ENCODE data around the gene DARS1. TPM values are rescaled to one million over a fixed set of nuclear protein-coding genes. Genes with fewer than 3 reads are reported as not detected.
A peak's percentile ranks its signal among the peaks of the same experiment; 100 is the strongest.

The DARS1 gene
- total and polyA plus RNA-seq, 2 donors (not counting 1 experiment from before 2014, with no cell fraction given): 36.7 to 88.3 TPM

DNA sequence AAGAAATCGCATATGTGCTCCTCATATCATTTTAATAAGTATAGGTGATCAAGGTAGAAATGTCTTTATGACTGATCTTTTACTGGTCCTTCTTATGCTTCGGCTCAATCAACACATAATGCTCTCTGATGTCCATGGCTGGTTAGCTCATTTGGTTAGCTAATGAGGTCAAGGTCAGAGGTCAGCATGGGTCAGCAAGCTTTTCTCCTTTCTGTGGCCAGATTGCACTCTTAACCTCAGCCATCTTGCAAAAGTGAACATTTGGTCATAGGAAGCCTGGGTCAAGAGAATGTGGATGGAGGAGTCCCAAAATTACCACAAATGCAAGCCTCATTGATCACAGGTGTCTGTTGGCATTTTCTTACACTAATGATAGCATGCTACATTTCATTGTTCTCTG is 35.4 kb upstream of the DARS1 start:
- no peaks in the 10 kb centered on the region for H4K20me1 ChIP-seq (ENCODE audit: control insufficient read depth, insufficient read depth, low read length, poor library complexity, severe bottlenecking)
- intact Hi-C loops (cut with micrococcal nuclease): no loop called here
- peak overlapping the region; percentile 56 for H3K27ac Mint-ChIP-seq
- no peak overlapping the region for H3K4me3 ChIP-seq (ENCODE audit: control extremely low read depth in 1 of 5, extremely low read depth in 1 of 5, insufficient read depth in 1 of 5, low read depth in 2 of 5, low read length in 4 of 5)
- no peak for ATAC-seq (ENCODE audit: low read depth)
- no peaks in the 10 kb centered on the region for H3K36me3 ChIP-seq (replicated peaks in 1 of 2; ENCODE audit: control extremely low read depth in 1 of 2, control insufficient read depth in 1 of 2, extremely low read depth in 1 of 2, insufficient read depth in 2 of 2, low read length in 1 of 2)
- CTCF ChIA-PET: interaction anchor here (1.5 kb wide), 1 partner anchor 23 kb away, joined by 4 read pairs; no protein-coding TSS in a partner anchor
- no peaks in the 10 kb centered on the region for H3K27me3 Mint-ChIP-seq
- POLR2A ChIA-PET: no interaction called here
- TF ChIP-seq EZH2 (IDR thresholded peaks at IDR 0.05; ENCODE audit: borderline replicate concordance, insufficient read depth, low read depth, low read length, poor library complexity, severe bottlenecking): no peak
- TF ChIP-seq, protein P1, sequence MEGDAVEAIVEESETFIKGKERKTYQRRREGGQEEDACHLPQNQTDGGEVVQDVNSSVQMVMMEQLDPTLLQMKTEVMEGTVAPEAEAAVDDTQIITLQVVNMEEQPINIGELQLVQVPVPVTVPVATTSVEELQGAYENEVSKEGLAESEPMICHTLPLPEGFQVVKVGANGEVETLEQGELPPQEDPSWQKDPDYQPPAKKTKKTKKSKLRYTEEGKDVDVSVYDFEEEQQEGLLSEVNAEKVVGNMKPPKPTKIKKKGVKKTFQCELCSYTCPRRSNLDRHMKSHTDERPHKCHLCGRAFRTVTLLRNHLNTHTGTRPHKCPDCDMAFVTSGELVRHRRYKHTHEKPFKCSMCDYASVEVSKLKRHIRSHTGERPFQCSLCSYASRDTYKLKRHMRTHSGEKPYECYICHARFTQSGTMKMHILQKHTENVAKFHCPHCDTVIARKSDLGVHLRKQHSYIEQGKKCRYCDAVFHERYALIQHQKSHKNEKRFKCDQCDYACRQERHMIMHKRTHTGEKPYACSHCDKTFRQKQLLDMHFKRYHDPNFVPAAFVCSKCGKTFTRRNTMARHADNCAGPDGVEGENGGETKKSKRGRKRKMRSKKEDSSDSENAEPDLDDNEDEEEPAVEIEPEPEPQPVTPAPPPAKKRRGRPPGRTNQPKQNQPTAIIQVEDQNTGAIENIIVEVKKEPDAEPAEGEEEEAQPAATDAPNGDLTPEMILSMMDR (IDR thresholded peaks at IDR 0.05): no peak
- no peak for DNase-seq
- H3K79me2 ChIP-seq (ENCODE audit: control insufficient read depth, insufficient read depth, low read length): no peaks in the 10 kb centered on the region
- H3K9ac ChIP-seq (ENCODE audit: low read length): no peak overlapping the region
- peaks cover 22 to 32% of the 10 kb centered on the region in 2 donors for H3K4me1 ChIP-seq (ENCODE audit: control insufficient read depth in 2 of 2, insufficient read depth in 2 of 2, low read length in 2 of 2)
- no CpG with 5 or more reads among the region's 2 CpGs for WGBS (ENCODE audit: insufficient coverage)
- peaks cover 0 to 9% (median 0%) of the 10 kb centered on the region in 3 donors for H3K9me3 ChIP-seq (ENCODE audit: control extremely low read depth in 1 of 3, control insufficient read depth in 2 of 3, insufficient read depth in 1 of 3, low read length in 2 of 3)
- H3K4me1 Mint-ChIP-seq: peaks cover 37% of the 10 kb centered on the region
- H3K9me3 Mint-ChIP-seq (ENCODE audit: insufficient read depth): no peaks in the 10 kb centered on the region
- H3K4me2 ChIP-seq (replicated peaks; ENCODE audit: low read depth, low read length, poor library complexity, severe bottlenecking): no peak overlapping the region
- no peak overlapping the region for H3K4me3 Mint-ChIP-seq
- H3K27ac ChIP-seq (ENCODE audit: low read length in 2 of 2): no peak overlapping the region
- H3K27me3 ChIP-seq (replicated peaks in 1 of 4; ENCODE audit: control extremely low read depth in 1 of 4, control insufficient read depth in 3 of 4, insufficient read depth in 4 of 4, low read length in 3 of 4): no peaks in the 10 kb centered on the region
- H2AFZ ChIP-seq (ENCODE audit: insufficient read depth, low read depth, low read length, poor library complexity, severe bottlenecking): no peak overlapping the region

DNA sequence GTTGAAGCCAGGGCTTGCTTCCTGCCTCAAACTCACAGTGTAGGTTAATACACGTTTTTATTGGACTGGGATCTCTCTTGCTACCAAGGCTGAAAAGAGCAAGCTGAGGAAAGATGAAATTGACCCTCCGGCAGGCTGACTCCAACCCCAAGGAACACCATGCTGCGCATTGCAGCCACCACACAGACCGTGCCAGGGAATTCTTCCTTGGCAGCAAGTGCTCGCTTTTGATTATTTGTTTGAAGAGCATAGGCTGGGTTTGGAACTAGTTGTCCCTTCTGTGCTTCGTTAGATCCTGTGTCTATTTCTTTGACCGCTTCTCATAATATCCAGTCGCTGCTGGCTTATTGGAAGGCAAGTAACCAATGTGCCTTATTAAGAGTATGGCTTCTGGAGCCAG is 34.4 kb upstream of the DARS1 start:
- Histone ChIP-seq H3K4me1 (ENCODE audit: control insufficient read depth in 2 of 2, insufficient read depth in 2 of 2, low read length in 2 of 2) (peaks cover 18 to 24% of the 10 kb centered on the region in 2 donors), H3K9me3 (ENCODE audit: control extremely low read depth in 1 of 3, control insufficient read depth in 2 of 3, insufficient read depth in 1 of 3, low read length in 2 of 3) (no peaks in the 10 kb centered on the region), H3K9ac (ENCODE audit: low read length) (no peak overlapping the region), H3K79me2 (ENCODE audit: control insufficient read depth, insufficient read depth, low read length) (no peaks in the 10 kb centered on the region), H3K27me3 (replicated peaks in 1 of 4; ENCODE audit: control extremely low read depth in 1 of 4, control insufficient read depth in 3 of 4, insufficient read depth in 4 of 4, low read length in 3 of 4) (no peaks in the 10 kb centered on the region), H3K27ac (ENCODE audit: low read length in 2 of 2) (peak overlapping the region in 1 of 2 donors; percentile 29), H3K36me3 (replicated peaks in 1 of 2; ENCODE audit: control extremely low read depth in 1 of 2, control insufficient read depth in 1 of 2, extremely low read depth in 1 of 2, insufficient read depth in 2 of 2, low read length in 1 of 2) (no peaks in the 10 kb centered on the region), H2AFZ (ENCODE audit: insufficient read depth, low read depth, low read length, poor library complexity, severe bottlenecking) (no peak overlapping the region), H3K4me3 (ENCODE audit: control extremely low read depth in 1 of 5, extremely low read depth in 1 of 5, insufficient read depth in 1 of 5, low read depth in 2 of 5, low read length in 4 of 5) (no peak overlapping the region), H4K20me1 (ENCODE audit: control insufficient read depth, insufficient read depth, low read length, poor library complexity, severe bottlenecking) (no peaks in the 10 kb centered on the region), H3K4me2 (replicated peaks; ENCODE audit: low read depth, low read length, poor library complexity, severe bottlenecking) (peak overlapping the region; percentile 23)
- ATAC-seq (ENCODE audit: low read depth) (no peak), DNase-seq (no peak)
- ChIA-PET POLR2A (no interaction called here), CTCF (interaction anchor here (0.6 kb wide), 1 partner anchor 106 kb away, joined by 3 read pairs; no protein-coding TSS in a partner anchor)
- intact Hi-C loops (cut with micrococcal nuclease): loop anchor here (5.0 kb wide), 1 partner anchor 32 kb away; no protein-coding TSS in a partner anchor
- H3K9me3 Mint-ChIP-seq (ENCODE audit: insufficient read depth): no peaks in the 10 kb centered on the region
- no peaks in the 10 kb centered on the region for H3K27me3 Mint-ChIP-seq
- TF ChIP-seq EZH2 (IDR thresholded peaks at IDR 0.05; ENCODE audit: borderline replicate concordance, insufficient read depth, low read depth, low read length, poor library complexity, severe bottlenecking): no peak
- TF ChIP-seq, protein P1 (IDR thresholded peaks at IDR 0.05): no peak
- WGBS (ENCODE audit: insufficient coverage): 98% methylated on average over 5 of the region's 8 CpGs
- peaks cover 29% of the 10 kb centered on the region for H3K4me1 Mint-ChIP-seq
- H3K4me3 Mint-ChIP-seq: no peak overlapping the region
- peak overlapping the region; percentile 71 for H3K27ac Mint-ChIP-seq

Measured in B cell (primary cell).